Spleen (tissue), 7 donors: ENCODE measurements around the gene FREM3.

Source experiments
- POLR2A ChIP-seq, 3 donors: fragments of 450-650 bp; IDR thresholded peaks; one replicate each; pipeline ENCODE4 v1.5.1; 2017; ENCODE audit warnings: antibody characterized with exemption in 3 of 3, mild to moderate bottlenecking in 1 of 3
- TF ChIP-seq, protein P1 (sequence below), 11 experiments: fragments of 200-600 bp in 7 of 11; fragments of 450-650 bp in 4 of 11; sonication (generic) in 4 of 11; IDR thresholded peaks in 8 of 11; conservative IDR thresholded peaks in 3 of 11; 1 replicate in 7 of 11; 2 replicates in 4 of 11; pipeline versions ENCODE4 v1.4.0 to v1.8.0; 2016 to 2021; ENCODE audit warnings: antibody characterized with exemption in 11 of 11, inconsistent platforms in 4 of 11, mild to moderate bottlenecking in 1 of 11
- donor health status: DM: no; HTN: no; CAD: no; lungs with moderate emphysema.
- donor health status: DM: no; HTN: no; CAD: no.
- donor health status: DM: no; HTN: no; CAD: no.

GRCh38 chr4:143658336-143658735 is 42.1 kb downstream of the FREM3 start:
- TF ChIP-seq, protein P1, sequence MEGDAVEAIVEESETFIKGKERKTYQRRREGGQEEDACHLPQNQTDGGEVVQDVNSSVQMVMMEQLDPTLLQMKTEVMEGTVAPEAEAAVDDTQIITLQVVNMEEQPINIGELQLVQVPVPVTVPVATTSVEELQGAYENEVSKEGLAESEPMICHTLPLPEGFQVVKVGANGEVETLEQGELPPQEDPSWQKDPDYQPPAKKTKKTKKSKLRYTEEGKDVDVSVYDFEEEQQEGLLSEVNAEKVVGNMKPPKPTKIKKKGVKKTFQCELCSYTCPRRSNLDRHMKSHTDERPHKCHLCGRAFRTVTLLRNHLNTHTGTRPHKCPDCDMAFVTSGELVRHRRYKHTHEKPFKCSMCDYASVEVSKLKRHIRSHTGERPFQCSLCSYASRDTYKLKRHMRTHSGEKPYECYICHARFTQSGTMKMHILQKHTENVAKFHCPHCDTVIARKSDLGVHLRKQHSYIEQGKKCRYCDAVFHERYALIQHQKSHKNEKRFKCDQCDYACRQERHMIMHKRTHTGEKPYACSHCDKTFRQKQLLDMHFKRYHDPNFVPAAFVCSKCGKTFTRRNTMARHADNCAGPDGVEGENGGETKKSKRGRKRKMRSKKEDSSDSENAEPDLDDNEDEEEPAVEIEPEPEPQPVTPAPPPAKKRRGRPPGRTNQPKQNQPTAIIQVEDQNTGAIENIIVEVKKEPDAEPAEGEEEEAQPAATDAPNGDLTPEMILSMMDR (IDR thresholded peaks at IDR 0.05 in 8 of 11, conservative IDR thresholded peaks at IDR 0.05 in 3 of 11), result no peak
- TF ChIP-seq POLR2A (IDR thresholded peaks at IDR 0.05), result no peak
